Measurements from ENCODE around the gene TBC1D20.

The TBC1D20 gene

DNA sequence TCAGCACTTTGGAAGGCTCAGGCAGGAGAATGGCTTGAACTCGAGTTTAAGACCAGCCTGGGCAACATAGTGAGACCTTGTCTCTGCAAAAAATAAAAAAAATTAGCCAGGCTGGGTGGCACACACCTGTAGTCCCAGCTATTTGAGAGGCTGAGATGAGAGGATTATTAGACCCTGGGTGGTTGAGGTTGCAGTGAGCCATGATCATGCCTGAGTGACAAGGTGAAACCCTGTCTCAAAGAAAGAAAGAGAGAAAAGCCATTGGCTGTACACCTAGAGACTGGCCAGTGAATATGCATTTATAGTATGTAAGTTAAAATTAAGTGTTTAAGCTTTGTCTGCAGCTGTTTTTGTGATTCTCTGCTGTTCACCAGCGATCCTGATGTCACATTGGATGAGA, 48.2 kb downstream of the TBC1D20 start:
- TF ChIP-seq, protein P1, sequence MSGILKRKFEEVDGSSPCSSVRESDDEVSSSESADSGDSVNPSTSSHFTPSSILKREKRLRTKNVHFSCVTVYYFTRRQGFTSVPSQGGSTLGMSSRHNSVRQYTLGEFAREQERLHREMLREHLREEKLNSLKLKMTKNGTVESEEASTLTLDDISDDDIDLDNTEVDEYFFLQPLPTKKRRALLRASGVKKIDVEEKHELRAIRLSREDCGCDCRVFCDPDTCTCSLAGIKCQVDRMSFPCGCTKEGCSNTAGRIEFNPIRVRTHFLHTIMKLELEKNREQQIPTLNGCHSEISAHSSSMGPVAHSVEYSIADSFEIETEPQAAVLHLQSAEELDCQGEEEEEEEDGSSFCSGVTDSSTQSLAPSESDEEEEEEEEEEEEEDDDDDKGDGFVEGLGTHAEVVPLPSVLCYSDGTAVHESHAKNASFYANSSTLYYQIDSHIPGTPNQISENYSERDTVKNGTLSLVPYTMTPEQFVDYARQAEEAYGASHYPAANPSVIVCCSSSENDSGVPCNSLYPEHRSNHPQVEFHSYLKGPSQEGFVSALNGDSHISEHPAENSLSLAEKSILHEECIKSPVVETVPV (CRISPR knock-in tag; IDR thresholded peaks at IDR 0.05) = no peak
- TF ChIP-seq, protein P2, sequence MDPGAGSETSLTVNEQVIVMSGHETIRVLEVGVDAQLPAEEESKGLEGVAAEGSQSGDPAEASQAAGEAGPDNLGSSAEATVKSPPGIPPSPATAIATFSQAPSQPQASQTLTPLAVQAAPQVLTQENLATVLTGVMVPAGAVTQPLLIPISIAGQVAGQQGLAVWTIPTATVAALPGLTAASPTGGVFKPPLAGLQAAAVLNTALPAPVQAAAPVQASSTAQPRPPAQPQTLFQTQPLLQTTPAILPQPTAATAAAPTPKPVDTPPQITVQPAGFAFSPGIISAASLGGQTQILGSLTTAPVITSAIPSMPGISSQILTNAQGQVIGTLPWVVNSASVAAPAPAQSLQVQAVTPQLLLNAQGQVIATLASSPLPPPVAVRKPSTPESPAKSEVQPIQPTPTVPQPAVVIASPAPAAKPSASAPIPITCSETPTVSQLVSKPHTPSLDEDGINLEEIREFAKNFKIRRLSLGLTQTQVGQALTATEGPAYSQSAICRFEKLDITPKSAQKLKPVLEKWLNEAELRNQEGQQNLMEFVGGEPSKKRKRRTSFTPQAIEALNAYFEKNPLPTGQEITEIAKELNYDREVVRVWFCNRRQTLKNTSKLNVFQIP (CRISPR knock-in tag; IDR thresholded peaks at IDR 0.05; ENCODE audit: borderline replicate concordance, low read depth) = no peak
- TF ChIP-seq TOX (CRISPR knock-in tag; IDR thresholded peaks at IDR 0.05; ENCODE audit: borderline replicate concordance) (no peak), OSR1 (CRISPR knock-in tag; IDR thresholded peaks at IDR 0.05) (no peak), ZFP30 (CRISPR knock-in tag; IDR thresholded peaks at IDR 0.05) (no peak), ZNF8 (CRISPR knock-in tag; IDR thresholded peaks at IDR 0.05) (no peak), RARB (CRISPR knock-in tag; IDR thresholded peaks at IDR 0.05) (no peak), ZNF565 (CRISPR knock-in tag; conservative IDR thresholded peaks at IDR 0.05; ENCODE audit: low read depth) (no peak), ZNF70 (CRISPR knock-in tag; IDR thresholded peaks at IDR 0.05) (no peak), TCF4 (CRISPR knock-in tag; IDR thresholded peaks at IDR 0.05; ENCODE audit: borderline replicate concordance) (no peak), ZC3H10 (CRISPR knock-in tag; IDR thresholded peaks at IDR 0.05) (no peak), GLIS3 (CRISPR knock-in tag; IDR thresholded peaks at IDR 0.05) (no peak), ARNTL (CRISPR knock-in tag; IDR thresholded peaks at IDR 0.05; ENCODE audit: borderline replicate concordance, low read depth) (no peak), ESRRG (CRISPR knock-in tag; IDR thresholded peaks at IDR 0.05) (no peak), SNAI2 (CRISPR knock-in tag; IDR thresholded peaks at IDR 0.05) (no peak)
- TF ChIP-seq, protein P3, sequence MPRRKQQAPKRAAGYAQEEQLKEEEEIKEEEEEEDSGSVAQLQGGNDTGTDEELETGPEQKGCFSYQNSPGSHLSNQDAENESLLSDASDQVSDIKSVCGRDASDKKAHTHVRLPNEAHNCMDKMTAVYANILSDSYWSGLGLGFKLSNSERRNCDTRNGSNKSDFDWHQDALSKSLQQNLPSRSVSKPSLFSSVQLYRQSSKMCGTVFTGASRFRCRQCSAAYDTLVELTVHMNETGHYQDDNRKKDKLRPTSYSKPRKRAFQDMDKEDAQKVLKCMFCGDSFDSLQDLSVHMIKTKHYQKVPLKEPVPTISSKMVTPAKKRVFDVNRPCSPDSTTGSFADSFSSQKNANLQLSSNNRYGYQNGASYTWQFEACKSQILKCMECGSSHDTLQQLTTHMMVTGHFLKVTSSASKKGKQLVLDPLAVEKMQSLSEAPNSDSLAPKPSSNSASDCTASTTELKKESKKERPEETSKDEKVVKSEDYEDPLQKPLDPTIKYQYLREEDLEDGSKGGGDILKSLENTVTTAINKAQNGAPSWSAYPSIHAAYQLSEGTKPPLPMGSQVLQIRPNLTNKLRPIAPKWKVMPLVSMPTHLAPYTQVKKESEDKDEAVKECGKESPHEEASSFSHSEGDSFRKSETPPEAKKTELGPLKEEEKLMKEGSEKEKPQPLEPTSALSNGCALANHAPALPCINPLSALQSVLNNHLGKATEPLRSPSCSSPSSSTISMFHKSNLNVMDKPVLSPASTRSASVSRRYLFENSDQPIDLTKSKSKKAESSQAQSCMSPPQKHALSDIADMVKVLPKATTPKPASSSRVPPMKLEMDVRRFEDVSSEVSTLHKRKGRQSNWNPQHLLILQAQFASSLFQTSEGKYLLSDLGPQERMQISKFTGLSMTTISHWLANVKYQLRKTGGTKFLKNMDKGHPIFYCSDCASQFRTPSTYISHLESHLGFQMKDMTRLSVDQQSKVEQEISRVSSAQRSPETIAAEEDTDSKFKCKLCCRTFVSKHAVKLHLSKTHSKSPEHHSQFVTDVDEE (CRISPR knock-in tag; IDR thresholded peaks at IDR 0.05) = no peak
- TF ChIP-seq, protein P4, sequence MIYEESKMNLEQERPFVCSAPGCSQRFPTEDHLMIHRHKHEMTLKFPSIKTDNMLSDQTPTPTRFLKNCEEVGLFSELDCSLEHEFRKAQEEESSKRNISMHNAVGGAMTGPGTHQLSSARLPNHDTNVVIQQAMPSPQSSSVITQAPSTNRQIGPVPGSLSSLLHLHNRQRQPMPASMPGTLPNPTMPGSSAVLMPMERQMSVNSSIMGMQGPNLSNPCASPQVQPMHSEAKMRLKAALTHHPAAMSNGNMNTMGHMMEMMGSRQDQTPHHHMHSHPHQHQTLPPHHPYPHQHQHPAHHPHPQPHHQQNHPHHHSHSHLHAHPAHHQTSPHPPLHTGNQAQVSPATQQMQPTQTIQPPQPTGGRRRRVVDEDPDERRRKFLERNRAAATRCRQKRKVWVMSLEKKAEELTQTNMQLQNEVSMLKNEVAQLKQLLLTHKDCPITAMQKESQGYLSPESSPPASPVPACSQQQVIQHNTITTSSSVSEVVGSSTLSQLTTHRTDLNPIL (CRISPR knock-in tag; IDR thresholded peaks at IDR 0.05; ENCODE audit: low read depth) = no peak
- ATAC-seq = no peak

DNA sequence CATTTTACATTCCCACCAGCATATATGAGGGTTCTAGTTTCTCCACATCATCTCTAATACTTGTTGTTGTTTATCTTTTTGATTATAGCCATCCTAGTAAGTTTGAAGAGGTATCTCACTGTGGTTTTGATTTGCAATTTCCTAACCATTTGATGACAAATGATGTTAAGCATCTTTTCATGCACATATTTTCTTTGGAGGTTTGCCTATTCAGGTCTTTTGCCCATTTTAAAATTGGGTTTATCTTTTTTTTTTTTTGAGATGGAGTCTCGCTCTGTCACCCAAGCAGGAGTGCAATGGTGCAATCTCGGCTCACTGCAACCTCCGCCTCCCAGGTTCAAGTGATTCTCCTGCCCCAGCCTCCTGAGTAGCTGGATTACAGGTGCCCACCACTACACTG, 50.3 kb downstream of the TBC1D20 start:
- no peak for ATAC-seq
- TF ChIP-seq ZNF8 (CRISPR knock-in tag; IDR thresholded peaks at IDR 0.05) (no peak), GLIS3 (CRISPR knock-in tag; IDR thresholded peaks at IDR 0.05) (no peak), ZNF565 (CRISPR knock-in tag; conservative IDR thresholded peaks at IDR 0.05; ENCODE audit: low read depth) (no peak), ZFP30 (CRISPR knock-in tag; IDR thresholded peaks at IDR 0.05) (no peak), OSR1 (CRISPR knock-in tag; IDR thresholded peaks at IDR 0.05) (no peak), ISL1 (CRISPR knock-in tag; IDR thresholded peaks at IDR 0.05) (no peak)

DNA sequence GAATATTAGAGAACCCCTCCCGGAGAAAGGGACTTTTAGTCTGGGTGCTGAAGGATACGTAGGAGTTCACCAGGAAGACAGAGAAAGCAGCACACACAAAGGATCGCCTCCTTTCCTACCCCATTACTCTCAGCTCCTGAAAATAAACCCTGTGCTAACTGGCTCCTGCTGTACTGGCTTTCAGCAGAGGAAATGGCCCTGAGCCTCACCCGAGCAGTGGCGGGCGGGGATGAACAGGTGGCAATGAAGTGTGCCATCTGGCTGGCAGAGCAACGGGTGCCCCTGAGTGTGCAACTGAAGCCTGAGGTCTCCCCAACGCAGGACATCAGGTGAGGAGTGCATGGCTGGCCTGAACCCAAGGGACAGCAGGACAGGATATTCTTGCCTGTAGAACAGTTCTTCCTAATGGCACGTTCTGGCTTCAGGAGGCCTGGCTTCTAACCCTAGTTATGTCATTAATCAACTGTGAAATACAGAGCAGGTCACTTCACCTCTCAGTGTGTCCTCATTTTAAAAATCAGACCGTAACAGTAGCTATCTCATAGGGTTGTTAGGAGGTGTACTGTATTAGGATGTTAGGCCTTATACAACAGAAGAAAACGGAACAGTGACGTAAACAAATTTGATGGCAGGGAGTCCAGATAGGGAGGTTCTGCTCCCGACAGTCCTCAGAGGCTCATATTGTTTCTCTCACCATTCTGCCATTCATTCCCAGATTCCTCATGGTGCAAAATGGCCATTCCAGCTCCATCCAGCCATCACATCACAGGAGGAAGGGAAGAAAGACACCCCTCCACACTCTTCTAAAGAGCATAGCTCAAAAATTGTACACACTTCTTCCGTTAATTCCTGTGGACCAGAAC, 52.4 kb downstream of the TBC1D20 start:
- TF ChIP-seq ZFP3 (CRISPR knock-in tag; IDR thresholded peaks at IDR 0.05) = peak; percentile 98
- no peak for TF ChIP-seq RARB (CRISPR knock-in tag; IDR thresholded peaks at IDR 0.05)
- no peak for ATAC-seq

DNA sequence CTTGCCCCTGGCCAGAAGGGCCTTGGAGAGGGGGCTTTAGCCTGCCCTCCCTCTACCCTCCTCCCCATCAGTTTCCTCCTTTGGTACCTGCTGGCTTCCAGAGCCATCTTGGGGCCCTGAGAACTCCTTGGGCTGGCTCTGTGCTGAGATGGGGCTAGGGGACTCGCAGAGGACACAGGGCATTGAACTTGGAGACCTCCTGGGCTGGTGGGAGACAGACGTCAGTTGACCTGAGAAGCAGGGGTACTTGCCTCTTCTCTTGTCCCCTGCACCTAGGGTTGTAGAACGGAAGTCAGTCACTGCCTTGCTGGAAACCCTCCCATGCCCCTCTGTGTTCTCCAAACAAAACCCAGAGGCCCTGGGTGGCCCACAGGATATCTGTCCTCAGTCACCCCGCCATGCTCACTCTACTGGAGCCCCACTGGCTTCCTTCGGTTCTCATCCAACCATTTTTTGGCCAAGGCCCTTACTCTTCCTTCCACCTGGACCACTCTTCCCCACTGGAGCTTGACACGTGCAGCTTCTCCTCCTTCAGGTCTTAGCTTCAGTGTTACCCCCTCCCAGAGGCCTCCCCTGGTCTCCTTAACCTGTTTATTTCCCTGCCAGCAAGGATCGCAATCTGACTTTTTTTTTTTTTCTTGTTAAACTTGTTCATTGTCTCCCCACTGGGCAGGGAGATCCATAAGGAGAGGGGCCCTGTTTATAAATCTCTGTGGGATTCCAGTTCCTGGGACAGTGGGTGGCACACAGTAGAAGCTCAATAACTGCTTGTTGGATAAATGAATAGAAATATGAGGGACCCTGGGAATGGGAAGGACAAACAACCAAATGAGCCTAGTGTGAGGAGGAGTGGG, 53.3 kb downstream of the TBC1D20 start:
- peak; percentile 24 for ATAC-seq
- TF ChIP-seq ZNF70 (CRISPR knock-in tag; IDR thresholded peaks at IDR 0.05) = no peak
- TF ChIP-seq, protein P3 (CRISPR knock-in tag; IDR thresholded peaks at IDR 0.05) = no peak
- TF ChIP-seq, protein P2 (CRISPR knock-in tag; IDR thresholded peaks at IDR 0.05; ENCODE audit: borderline replicate concordance, low read depth) = no peak
- TF ChIP-seq, protein P4 (CRISPR knock-in tag; IDR thresholded peaks at IDR 0.05; ENCODE audit: low read depth) = no peak
- no peak for TF ChIP-seq ZNF8 (CRISPR knock-in tag; IDR thresholded peaks at IDR 0.05)
- TF ChIP-seq TOX (CRISPR knock-in tag; IDR thresholded peaks at IDR 0.05; ENCODE audit: borderline replicate concordance) = no peak
- no peak for TF ChIP-seq ESRRG (CRISPR knock-in tag; IDR thresholded peaks at IDR 0.05)
